GM13976 (cell line): ENCODE measurements around the gene CYP46A1.

Source experiments
- DNase-seq: peaks from one replicate; pipeline ENCODE4 v3.0.0; 2012; ENCODE audit warnings: low spot score
- in situ Hi-C: fragments of 300-500 bp; cut with MboI; formaldehyde crosslinking; loops from one replicate; pipeline ENCODE4 v1.12.0; 2022; ENCODE audit warnings: low sequenced_read_pairs, mixed read lengths, inconsistent platforms; ENCODE audit not compliant: unreplicated experiment
- TF ChIP-seq, protein P1 (sequence below): IDR thresholded peaks from 2 replicates; pipeline ENCODE4 v1.5.1; 2012; ENCODE audit warnings: borderline replicate concordance, mild to moderate bottlenecking; ENCODE audit not compliant: insufficient read depth; ENCODE audit errors: extremely low read depth, missing control alignments, control extremely low read depth

The CYP46A1 gene

DNA sequence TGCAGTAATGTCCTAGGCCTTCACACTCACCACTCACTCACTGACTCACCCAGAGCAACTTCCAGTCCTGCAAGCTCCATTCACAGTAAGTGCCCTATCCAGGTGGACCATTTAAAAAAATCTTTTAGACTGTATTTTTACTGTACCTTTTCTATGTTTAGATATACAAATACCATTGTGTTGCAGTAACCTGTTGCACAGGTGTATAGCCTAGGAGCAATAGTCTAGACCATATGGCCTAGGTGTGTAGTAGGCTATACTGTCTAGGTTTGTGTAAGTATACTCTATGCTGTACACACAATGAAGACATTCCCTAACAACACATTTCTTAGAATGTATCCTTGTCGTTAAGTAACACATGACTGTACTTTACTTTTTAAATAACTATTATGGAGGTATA is 17.2 kb downstream of the CYP46A1 start:
- TF ChIP-seq, protein P1, sequence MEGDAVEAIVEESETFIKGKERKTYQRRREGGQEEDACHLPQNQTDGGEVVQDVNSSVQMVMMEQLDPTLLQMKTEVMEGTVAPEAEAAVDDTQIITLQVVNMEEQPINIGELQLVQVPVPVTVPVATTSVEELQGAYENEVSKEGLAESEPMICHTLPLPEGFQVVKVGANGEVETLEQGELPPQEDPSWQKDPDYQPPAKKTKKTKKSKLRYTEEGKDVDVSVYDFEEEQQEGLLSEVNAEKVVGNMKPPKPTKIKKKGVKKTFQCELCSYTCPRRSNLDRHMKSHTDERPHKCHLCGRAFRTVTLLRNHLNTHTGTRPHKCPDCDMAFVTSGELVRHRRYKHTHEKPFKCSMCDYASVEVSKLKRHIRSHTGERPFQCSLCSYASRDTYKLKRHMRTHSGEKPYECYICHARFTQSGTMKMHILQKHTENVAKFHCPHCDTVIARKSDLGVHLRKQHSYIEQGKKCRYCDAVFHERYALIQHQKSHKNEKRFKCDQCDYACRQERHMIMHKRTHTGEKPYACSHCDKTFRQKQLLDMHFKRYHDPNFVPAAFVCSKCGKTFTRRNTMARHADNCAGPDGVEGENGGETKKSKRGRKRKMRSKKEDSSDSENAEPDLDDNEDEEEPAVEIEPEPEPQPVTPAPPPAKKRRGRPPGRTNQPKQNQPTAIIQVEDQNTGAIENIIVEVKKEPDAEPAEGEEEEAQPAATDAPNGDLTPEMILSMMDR = no peak
- DNase-seq = no peak
- in situ Hi-C loops = no loop called here

DNA sequence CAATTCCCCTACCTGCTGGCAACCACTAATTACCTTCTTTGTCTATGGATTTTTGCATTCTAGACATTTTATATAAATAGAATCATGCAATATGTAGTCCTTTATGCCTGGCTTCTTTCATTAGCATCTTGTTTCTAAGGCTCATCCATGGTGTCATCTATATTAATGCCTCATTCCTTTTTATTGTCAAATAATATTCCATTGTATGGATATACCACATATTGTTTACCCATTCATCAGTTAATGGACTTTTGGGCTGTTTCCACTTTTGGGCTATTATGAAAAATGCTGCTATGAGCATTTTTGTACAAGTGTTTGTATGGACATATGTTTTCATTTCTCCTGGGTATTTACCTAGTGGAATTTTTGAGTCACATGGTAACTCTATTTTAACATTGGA is 18.0 kb downstream of the CYP46A1 start:
- in situ Hi-C loops = no loop called here
- DNase-seq = no peak
- TF ChIP-seq, protein P1 = no peak

DNA sequence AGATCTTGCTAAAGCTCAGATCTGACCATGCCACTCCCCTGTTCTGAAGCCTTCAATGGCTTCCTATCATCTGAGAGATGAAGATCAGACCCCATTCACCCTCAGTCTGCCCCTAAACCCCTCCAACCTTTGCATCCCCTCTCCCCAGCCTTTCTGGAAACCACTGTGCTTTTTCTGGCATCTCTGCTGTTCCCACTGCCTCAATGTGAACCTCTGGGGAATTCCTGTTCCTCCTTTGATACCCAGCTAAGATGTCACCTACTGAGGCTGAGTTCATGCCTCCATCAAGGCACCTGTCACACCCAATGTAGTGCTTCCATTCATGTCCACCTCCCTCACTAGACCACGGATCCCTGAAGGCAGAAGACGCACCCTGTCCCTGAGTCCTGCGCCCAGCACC is 19.3 kb downstream of the CYP46A1 start:
- in situ Hi-C loops = no loop called here
- TF ChIP-seq, protein P1 = no peak
- DNase-seq = no peak

DNA sequence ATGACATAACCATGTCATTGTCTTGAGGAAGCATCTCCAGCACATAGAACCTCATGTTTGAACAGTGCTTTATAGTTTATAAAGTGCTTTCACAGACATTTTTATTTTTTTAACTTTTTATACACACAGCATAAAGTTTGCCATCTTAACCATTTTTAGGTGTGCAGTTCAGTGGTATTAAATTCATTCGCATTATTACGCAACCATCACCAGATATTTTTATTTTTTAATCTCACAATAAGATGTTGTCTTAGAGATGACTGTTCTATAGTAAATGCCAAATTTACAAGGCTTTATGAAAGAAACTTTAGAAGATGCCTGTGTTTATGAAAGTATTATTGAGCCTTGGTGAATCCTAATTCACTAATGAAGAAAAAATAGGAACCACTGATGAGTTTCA is 19.9 kb downstream of the CYP46A1 start:
- TF ChIP-seq, protein P1 = no peak
- in situ Hi-C loops = no loop called here
- no peak for DNase-seq

DNA sequence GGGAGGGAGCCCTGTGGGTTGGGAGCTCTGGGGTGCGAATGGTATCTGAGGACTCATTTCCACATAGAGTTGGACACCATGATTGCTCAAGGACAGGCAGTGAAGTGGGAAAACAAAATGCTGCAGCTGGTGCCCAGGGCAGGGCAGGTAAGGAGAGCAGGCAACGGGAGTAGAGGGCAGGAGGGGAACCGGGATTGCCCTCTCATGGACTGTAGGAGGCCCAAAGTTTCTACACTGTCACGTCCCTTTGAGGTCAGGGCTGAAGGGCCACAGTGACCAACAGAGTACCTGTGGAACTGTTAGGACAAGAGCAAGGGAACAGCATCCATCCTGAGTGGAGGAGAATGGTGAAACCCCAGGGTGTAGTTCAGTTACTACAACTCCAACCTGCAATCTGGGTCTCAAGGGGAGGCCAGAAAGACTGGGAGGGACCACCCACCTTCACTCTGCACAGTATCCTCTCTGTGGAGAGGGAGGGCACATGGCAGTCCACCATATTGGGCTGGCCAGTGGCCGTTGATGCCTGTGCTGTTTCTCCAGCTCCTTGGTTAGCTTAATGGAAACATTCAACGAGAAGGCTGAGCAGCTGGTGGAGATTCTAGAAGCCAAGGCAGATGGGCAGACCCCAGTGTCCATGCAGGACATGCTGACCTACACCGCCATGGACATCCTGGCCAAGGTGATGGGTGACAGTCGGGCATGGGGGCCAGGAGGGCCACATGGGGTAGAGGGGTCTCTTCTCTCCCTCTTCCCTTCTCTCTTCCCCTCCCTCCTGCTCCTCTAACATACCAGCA is 22.2 kb downstream of the CYP46A1 start:
- TF ChIP-seq, protein P1 = no peak
- in situ Hi-C loops = no loop called here

DNA sequence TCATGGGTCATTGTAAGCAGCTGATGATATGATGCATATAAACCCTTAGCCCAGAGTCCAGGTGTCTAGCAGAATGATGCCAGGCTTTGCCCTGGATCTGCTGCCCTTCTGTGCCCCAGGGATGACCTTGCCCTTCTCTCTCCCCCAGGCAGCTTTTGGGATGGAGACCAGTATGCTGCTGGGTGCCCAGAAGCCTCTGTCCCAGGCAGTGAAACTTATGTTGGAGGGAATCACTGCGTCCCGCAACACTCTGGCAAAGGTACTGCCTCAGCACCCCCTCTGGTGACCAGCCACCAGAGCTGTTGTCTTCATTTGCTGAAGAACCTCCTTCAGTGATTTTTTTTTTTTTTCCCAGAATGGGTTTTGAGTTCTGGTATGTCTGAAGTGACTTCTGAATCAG is 23.3 kb downstream of the CYP46A1 start:
- no peak for DNase-seq
- in situ Hi-C loops = no loop called here
- TF ChIP-seq, protein P1 = no peak

More for the DNA sequence above, 22.2 kb downstream of the CYP46A1 start:
- no peak for DNase-seq
